ENCODE measurements around the gene F13B.
"Not testable (repeated sequence)": the region's sequence is repeated elsewhere in the genome, so short reads cannot be mapped to it uniquely, and the experiment has no call there.

Gene F13B, protein sequence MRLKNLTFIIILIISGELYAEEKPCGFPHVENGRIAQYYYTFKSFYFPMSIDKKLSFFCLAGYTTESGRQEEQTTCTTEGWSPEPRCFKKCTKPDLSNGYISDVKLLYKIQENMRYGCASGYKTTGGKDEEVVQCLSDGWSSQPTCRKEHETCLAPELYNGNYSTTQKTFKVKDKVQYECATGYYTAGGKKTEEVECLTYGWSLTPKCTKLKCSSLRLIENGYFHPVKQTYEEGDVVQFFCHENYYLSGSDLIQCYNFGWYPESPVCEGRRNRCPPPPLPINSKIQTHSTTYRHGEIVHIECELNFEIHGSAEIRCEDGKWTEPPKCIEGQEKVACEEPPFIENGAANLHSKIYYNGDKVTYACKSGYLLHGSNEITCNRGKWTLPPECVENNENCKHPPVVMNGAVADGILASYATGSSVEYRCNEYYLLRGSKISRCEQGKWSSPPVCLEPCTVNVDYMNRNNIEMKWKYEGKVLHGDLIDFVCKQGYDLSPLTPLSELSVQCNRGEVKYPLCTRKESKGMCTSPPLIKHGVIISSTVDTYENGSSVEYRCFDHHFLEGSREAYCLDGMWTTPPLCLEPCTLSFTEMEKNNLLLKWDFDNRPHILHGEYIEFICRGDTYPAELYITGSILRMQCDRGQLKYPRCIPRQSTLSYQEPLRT

DNA sequence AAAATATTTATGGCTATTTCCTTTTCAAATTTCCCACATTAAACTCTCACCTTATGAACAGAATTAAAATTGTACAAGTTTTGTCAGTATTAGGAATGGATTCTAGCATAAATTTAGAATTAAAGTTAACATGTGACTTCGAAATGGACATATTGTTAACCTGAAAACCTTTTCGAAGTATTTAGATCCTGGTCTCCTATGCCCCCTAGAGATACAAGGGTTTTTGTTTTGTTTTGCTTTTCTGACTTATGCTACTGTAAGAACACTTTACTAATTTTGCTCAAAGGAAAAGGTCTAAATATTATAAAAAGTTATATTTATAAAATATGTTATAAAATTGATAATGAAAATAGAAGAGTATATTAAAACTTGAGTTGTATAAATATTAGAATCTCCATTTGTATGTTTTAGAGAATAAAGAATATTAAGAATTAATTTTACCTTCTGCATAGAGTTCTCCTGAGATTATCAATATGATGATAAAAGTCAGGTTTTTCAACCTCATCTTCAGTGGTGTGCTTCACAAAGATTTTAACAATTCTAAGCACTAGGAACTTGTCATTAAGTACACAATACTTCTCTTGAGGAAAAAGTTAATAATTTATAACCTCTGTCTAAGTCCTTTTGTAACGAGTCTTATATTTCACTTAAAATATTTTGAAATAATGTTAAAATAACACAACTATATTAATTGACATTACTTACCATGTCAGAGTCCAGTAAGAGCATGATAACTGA is at the start of gene F13B:
TSS of gene F13B (minus strand) at position 542 of the 738 bp plus-strand sequence. CDS start at position 505, 37 bp downstream.
- DNase-seq: no peak

DNA sequence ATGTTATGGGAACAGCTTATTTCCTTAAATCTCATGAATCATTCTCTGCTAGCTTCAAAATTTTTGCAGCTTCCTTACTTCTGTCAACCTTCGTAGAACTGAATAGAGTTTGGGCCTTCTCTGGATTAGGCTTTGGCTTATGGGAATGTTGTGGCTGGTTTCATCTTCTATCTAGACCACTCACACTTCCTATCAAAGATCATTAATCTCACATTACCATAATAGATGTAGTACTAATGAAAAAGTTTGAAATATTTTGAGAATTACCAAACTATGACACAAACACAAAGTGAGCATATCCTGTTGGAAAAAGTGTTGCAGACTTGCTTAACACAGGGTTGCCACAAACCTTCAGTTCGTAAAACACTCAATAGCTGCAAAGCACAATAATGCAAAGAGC is 49.1 kb upstream of the F13B start:
- DNase-seq: no peak

DNA sequence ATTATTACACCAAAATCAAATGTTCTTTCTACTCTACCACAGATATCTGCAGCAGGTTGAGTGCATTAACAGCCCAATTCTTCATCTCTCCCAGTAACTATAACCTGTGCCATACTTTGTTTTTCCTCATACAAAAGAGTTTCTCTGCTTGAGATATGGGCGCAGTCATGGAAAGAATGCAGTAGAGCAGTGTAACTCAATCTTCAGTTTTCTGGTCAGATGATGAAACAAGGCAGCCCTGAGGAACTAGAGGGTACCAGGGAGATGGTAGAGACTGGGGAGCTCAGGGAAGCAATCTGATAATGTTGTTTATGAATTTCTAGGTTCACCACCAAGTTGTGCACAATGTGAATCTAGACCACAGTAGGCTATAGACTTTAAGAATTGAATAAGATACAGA is 39.8 kb upstream of the F13B start:
- no peak for DNase-seq

DNA sequence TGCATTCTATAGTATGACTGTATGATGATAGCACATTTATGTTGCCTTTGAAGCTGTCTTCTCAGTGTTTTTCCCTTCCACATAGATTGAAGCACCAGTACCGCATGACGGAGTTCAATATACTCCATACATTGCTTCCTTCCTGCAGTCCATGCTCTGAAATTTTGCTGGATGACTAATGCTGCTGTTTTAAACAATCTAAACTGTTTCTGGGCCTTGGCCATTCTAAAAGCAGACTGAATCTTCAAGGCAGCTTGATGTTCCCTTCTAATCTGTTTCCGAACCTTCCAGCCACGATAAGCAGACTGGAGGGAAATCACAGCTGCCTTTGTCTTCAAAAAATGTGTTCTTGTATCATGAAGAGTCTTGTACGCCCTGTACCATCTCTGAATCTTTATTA is 36.2 kb upstream of the F13B start:
- DNase-seq: no peak

DNA sequence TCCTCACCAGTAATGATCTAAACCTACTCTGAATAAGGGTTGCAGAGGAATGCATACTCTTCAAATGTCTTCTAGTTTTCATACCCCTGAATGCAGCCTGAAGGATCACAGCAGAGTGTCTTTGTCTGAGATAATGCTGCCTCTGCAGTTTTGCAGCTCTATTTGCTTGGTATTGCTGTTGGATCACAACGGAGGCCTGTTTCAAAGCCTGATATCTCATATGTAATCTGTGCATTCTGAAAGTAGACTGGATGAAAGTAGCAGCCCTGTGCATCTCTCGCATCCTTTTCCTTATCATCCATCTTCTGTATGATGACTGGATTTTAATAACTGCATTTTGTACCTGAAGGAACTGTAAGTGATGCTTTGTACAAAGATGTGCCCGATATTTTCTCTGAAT is 34.9 kb upstream of the F13B start:
- DNase-seq: no peak

DNA sequence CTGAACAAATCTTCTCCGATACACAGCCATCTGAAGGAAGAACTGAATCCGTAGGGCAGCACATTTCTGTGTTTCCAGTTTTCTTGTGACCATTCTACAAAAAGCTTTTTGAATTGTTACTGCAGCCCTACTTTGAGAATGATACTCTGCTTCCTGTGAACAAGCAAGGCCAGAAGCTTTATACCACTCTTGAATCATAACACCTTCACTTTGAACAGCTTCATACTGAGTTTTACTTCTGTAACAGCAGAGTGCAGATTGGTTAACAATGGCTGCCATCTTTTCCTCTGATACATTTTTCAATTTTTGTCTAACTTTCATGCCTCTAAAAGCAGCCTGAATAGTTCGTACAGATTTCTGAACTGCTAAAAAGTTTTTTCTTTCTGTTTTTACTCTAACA is 33.6 kb upstream of the F13B start:
- no peak for DNase-seq

DNA sequence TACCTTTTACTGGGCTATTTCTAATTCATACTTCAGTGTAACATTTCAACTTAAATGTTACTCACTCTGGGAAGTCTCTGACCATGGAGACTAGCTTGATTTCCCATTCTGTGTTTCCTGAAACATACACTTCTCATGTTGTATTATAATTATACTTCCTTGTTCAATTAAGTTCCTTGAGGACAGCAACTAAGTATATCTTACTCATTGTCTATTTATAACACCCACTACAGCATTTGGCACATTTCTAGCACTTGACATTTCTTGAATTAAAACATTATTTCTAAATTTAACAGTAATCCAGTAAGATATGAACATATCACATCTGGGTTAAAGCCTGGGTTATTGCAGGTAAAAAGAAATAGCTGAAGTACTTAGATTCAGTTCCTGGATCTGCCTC is 32.4 kb upstream of the F13B start:
- DNase-seq: no peak

DNA sequence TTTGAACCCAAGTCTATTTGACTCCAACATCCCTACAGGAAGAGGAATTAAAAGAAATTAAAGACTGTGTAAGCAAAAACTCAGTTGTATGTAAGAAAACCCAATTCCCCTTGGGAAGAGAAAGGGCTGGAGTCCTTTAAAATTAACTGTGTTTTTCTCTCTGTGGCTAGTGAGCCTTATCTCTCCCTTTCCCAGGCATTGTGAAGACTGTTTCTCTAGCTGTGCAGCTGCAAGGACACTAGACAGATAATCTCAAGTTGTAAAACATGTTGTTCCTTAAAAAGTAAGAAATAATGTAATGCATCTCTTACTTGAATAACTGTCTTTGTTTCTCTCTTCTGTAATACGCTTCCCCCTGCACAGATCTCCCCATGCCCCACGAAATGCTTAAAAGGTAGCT is 29.9 kb upstream of the F13B start:
- DNase-seq: not testable (repeated sequence)

DNA sequence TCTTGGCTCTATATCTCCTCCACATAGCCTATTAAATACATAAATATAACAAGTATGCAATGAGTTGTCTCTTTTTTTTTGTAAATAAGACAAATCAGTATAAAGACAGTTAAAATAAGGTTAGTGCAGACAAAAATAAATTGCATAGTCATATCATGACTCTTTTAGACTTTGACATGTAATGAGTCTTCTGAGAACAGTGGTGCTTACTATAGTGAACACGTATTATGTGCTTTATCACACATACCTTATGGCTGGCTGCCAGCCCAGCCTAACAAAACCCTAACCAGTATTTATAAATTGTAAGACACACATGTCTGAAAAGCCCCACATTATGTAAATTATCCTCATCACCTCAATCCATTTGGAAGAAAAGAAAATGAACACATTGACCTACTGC is 29.1 kb upstream of the F13B start:
- DNase-seq: no peak

DNA sequence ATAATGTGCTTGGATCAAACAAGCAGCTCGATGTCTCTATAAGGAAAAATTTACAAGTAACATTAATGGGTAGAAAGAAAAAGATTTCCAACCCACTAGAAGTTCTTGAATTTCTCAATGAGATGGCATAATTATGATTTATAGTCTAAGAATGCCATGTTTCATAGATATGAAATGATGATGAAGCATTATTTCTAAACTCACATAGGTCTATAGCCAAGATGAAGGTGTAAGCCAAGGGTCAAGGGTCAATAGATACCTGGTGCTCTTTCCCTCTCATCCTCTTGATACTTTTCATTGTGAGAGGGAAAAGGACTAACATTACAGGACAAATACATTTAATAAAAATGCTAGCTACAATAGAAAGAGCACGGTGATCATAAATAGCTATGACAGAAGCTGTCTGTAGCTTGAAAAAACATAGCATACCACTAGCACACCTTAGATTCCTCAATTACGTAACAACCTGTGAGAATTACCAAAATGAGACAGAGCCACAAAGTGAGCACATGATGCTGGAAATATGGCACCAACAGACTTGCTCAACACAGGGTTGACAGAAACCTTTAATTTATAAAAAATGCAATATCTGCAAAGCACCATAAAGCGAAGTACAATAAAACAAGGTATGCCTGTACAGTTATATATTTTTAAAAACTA is 26.3 kb upstream of the F13B start:
- DNase-seq: no peak

DNA sequence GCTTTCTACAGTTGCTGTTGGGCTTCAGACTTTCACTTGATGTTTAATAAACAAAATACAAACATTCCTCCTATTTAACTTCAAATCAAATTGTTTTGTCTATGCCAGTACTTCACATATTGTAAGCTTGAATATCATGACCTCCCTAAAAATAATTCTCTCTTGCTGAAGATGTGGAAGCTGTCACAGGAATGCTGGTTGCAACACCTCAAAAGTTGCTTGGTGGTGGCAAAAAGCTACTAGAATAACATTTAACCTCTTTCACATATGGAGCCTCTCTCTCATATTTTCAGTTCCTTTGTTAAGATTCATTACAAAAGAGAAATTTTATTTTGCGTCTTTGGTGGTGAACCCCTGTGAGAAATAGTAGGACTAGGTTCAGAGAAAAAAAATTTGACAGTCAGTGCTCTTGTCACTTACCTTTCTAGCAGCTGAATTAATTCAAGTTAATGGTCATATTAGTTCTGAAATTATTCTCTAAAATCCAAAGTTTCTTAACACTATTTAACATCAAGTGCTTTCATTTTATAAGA is 25.5 kb upstream of the F13B start:
- DNase-seq: no peak

DNA sequence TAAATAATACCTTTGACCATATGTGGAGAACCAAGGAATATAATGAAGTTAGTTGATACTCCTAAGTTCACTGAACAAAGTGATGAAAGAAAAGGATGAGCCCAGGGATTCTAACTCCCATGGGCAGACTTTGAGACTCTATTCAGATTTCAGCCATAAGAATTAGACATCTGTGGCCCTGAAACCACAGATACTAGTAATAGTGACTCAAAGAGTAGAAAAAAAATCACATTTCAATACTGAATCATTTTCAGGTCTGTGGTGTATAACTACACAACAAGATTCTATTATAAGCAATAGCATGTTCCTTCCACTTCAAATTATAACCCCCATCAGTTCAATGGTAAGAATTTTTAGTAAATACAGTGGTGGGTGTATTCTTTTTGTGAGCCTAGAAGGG is 16.4 kb upstream of the F13B start:
- DNase-seq: no peak

DNA sequence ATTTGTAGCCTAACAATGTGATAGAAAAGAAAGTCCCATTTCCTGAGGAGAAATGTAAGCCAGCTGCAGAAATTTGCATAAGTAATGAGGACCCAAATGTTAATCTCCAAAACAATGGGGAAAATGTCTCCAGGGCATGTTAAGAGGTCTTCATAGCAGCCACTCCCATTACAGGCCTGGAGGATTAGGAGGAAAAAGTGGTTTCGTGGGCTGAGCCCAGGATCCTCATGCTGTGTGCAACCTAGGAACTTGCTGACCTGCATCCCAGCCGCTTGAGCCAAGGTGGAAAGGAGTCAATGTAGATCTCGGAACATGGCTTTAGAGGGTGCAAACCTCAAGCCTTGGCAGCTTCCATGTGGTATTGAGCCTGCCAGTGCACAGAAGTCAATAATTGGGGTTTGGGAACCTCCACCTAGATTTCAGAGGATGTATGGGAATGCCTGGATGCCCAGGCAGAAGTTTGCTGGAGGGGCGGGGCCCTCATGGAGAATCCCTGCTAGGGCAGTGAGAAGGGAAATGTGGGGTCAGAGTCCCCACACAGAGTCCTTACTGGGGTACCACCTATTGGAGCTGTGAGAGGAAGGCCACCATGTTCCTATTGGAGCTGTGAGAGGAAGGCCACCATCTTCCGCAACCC is 14.2 kb upstream of the F13B start:
- DNase-seq: no peak

DNA sequence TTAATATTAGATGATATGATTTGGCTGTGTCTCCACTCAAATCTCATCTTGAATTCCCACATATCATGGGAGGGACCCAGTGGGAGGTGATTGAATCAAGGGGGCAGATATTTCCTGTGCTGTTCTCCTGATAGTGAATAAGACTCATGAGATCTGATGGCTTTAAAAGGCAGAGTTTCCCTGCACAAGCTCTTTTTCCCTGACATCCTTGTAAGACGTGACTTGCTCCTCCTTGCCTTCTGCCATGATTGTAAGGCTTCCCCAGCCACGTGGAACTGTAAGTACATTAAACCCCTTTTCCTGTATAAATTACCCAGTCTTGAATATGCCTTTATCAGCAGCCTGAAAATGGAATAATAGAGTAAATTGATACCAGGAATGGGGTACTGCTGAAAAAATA is 13.3 kb upstream of the F13B start:
- DNase-seq: no peak

DNA sequence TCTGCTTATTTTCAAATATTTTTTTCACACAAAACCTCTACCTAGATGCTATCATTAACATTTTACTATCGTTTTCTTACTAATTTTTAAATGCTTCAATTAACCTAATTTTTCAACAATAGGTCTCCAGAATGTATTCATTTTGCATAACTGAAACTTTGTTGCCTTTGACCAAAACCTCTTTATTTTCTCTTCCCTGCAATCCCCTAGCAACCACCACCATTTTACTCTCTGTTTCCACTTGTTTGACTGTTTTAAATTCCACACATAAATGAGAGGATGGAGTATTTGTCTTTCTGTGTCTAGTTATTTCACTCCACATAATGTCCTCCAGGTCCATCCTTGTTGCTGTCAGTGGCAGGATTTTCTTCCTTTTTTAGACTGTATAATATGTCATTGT is 9.5 kb upstream of the F13B start:
- no peak for DNase-seq

DNA sequence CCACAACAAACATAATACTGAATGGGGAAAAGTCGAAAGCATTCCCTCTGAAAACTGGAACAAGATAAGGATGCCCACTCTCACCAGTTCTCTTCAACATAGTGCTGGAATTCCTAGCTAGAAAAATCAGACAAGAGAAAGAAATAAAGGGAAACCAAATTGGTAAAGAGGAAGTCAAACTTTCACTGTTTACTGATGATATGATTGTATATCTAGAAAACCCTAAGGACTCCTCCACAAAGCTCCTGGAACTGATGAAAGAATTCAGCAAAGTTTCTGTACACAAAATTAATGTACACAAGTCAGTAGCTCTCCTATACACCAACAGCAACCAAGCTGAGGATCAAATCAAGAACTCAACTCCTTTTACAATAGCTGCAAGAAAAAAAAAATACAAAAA is 6.9 kb upstream of the F13B start:
- DNase-seq: no peak

DNA sequence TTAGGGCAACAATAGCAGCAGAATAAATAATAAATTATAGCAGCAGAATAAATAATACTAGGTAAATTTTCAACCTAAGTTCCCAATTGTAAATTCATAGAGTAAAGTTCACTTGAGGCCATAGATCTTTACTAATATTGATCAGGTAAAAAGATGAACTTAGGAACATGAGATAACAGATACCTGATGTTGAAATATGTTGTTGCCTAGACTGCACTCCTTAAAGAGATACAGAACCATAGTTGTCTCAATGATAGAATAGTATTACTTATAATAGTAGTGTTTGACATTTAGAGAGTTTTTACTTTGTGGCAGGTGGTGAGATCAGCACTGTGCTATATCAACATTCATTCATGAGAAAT is 378 bp upstream of the F13B start:
- DNase-seq: no peak

DNA sequence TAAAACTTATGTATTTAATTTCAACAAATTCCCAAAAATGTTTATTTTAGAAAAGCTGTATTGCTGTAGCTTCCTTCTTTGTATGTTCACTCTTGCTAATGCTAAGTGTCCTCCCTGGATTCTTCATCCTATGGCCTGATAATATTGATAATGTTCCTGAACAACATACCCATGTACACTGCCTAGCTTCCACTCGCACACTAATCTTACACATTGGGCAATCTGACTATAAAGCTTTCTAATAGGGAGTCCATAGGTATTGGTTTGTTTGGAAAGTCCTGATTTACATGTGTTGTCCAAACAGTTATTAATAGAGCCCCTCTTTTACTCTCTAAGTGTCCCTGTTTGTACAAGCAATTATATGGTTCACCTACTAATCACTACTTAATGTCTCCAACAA is 783 bp downstream of the F13B start:
- DNase-seq: no peak

DNA sequence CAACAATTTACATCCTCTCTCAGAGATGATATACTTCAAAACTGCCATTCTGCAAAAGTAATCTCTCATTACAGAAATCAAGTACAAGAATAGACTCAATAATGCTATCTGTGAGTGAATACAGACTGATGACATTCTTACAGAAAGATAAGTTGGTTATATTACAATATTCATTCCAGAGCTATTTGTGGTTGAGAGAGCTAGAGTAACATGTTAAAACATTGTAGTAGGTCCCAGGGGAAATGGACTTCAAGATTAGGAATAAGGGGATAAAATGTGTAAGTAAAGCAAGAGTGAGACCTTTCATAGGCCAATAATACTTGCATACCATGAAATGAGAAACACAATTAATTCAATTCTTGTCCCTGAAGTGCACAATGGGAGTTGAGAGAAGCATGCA is 1.5 kb downstream of the F13B start:
- DNase-seq: no peak

DNA sequence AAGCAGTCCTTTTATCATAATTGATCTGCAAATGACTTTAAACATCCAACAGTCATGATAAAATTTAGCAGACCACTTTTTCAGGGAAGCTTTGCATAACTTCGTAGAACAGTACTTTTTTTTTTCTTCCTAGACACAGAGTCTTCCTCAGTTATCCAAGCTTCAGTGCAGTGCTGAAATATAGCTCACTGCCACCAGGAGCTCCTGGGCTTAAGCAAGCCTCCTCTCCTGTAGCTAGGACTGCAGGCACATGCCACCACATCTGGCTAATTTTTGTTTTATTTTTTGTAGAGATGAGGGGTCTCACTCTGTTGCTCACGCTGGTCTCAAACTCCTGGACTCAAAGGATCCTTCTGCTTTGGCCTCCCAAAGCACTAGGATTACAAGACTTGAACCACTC is 3.8 kb downstream of the F13B start:
- no peak for DNase-seq

DNA sequence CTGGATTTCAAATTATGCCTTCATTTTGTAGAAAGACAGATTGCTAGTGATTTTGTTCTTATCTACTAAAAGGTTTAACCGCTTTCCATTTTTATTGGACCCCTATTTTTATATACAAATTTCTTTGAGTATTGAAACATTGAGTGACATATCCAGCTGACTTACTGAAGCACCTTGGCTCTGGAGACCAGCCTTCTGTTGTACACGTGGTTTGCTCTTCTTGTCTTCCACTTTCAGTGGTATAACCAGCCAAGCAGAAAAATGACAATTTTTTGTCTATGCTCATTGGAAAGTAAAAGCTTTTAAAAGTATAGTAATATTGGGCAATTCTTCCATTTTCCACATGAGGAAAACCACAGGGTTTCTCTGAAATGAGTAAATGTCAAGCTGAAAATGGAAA is 4.4 kb downstream of the F13B start:
- DNase-seq: no peak

DNA sequence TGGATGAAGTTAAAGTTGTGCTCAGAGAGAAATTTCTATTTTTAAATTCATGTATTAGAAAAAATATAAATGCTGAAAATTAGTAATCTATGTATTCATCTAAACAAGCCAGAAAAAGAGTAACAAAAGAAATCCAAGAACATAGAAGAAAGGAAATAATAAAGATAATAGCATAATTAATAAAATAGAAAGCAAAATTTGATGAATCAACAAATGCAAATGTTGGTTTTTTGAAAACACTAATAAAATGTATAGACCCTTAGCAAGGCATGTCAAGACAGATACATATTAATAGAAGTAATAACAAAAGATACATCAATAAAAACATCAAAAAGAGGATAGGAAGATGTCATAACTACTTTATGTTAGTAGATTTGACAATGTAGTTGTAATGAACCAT is 18.0 kb downstream of the F13B start:
- no peak for DNase-seq
